GM19372 (cell line): ENCODE data around the gene PURA.

Experiments
- ATAC-seq: cut with Tn5 transposase; IDR thresholded peaks from one replicate; pipeline ENCODE4 v1.9.1; 2021; ENCODE audit warnings: mild to moderate bottlenecking, low read depth, moderate library complexity; ENCODE audit not compliant: unreplicated experiment

Gene PURA

DNA sequence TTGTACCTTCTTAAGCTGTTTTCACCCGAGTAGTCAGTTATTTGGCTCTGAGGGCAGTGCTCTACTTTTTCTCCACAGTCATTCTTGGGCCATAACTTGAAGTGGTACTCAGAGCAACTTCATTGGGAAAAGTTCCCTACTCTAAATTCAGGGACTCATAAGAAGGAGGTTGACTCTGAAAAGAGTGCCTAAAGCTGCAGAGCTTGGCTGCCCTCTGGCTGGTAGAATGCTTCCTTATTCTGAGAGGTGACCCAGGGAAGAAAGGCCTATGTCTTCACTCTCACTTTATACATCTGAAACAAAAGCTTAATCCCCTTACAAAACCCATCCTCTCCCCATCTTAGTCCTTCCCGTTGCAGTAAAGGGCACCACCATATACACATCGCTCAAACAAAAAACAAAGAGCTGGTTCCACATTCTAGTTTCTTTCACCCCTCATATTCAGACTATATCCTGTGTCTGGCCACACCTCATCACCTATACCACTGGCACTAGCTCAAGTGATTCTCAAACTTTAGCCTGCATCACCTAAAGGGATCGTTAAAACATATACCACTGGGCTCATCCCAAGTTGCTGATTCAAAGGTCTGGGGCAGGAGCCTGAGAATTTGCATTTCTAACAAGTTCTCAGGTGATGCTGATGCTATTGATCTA lies 19.7 kb downstream of the PURA start:
- ATAC-seq: no peak

GRCh38 chr5:140134277-140134935 lies 20.5 kb downstream of the PURA start:
- ATAC-seq: no peak

- no peak for ATAC-seq
These were observed 21.2 kb downstream of the PURA start for GRCh38 chr5:140135127-140135526.

GRCh38 chr5:140136624-140137023 lies 22.7 kb downstream of the PURA start:
- no peak for ATAC-seq

- no peak for ATAC-seq
These were observed 26.5 kb downstream of the PURA start for GRCh38 chr5:140140435-140140834.

DNA sequence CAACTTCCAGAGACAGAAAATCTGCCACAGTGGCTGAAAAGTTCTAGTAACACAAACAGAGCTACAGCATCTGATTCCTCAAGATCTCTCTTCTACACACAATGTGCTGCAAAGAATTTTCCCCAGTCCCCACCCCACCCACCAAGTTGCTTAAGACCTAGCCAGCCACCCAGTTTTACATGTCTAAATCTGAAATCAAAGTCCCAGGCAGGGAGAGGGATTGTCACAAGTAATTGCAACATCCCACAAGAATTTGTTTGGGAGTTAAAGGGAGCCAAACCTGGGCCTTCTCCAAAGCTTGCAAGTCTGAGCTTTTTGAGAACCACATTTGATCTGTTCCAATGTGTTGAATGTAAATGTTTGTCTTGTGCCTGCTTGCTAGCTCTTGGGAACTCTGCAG lies 27.3 kb downstream of the PURA start:
- no peak for ATAC-seq

DNA sequence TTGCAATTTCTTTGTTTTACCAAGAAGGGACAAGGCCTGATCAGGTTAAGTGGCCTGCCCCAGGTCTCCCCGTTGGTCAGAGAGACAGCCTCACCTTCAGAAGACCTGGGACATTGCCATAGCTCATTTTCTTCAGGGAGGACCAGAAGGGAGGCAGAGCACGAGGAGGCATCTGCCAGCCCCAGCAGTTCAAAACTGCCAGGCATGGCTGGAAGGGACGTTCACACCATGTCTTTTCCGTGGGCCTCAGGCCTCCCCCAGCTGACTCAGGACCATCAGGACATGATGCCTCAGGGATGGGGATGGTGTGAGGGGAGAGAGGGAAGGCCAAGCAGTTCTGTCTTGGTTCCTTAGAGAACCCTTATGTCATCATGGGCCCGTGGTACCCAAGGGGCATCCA lies 28.3 kb downstream of the PURA start:
- ATAC-seq: no peak

DNA sequence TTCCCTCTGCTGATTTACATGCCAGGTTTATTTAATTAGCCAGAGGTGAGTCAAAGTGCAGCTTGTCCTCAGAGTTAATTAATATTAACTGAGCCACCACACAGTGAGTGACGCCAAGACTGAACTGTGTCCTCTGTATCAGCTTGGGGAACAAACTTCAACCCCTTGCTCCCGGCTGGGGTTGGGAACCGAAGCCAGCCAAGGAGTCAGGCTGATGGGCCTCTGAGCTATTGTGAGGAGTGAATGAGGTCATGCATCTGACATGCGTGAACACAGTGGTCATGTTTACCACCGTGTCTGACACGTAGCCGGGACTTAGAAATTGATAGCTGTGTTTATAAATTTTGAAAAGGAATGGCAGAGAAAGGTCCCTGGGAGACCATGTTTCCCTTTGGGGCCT lies 28.9 kb downstream of the PURA start:
- no peak for ATAC-seq

GRCh38 chr5:140143521-140144258 lies 29.8 kb downstream of the PURA start:
- ATAC-seq: no peak

DNA sequence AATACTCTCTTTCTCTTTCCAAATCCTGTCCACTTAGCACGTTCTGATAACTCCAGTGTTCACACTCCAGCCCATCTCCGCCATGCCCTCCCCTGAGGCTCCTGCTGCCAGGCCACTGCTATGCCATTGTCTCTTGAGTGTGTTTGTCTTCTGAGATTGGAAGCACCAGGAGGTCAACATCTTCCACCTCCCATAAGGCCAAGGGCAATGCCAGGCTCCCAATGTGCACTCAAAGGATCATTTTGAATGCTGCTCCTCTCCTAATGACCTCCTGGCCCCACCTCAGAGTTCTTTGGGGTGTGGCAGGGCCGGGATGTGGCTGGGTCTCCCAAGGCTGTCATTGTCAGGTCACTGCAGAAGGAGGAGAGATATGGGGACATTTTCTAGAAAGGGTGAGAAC lies 31.3 kb downstream of the PURA start:
- no peak for ATAC-seq

- ATAC-seq: peak; percentile 68
These were observed 32.1 kb downstream of the PURA start for GRCh38 chr5:140145818-140146522.

DNA sequence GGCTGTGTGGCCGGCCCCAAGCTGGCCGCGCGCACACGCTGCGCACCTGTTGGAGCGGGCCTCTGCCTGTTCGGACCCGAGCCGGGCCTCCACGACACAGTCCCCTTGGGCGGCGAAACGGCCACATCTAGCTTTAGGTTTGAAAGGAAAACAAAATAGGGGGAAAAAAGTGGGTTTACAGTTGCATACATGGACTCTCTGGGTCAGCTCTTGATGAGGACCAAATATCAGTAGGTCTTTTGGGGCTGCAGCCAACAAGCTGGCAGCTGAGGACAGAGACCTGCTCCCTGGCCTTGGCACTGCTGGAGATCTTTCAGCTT lies 32.6 kb downstream of the PURA start:
- ATAC-seq: no peak

DNA sequence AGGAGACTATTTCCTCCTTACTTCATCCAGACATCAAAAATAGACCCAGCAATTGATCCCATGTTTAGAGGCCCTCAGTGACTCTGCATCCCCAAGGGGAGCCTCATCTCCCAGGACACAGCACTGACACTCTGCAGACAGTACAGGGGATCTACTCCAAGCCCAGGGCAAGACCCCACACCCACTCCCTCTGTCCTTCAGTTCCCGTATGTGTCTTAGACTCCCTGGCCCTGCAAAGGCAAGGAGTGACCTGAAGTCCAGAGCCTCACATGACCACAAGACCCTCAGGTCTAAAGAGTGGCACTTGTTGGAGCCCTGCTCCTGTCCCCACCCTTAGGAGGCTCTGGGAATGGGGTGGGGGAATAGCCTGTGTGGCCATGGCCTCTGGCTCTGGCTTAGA lies 33.6 kb downstream of the PURA start:
- ATAC-seq: no peak

- ATAC-seq: no peak
These were observed 34.6 kb downstream of the PURA start for GRCh38 chr5:140148508-140148907.

- no peak for ATAC-seq
These were observed 36.3 kb downstream of the PURA start for GRCh38 chr5:140150201-140150600.

DNA sequence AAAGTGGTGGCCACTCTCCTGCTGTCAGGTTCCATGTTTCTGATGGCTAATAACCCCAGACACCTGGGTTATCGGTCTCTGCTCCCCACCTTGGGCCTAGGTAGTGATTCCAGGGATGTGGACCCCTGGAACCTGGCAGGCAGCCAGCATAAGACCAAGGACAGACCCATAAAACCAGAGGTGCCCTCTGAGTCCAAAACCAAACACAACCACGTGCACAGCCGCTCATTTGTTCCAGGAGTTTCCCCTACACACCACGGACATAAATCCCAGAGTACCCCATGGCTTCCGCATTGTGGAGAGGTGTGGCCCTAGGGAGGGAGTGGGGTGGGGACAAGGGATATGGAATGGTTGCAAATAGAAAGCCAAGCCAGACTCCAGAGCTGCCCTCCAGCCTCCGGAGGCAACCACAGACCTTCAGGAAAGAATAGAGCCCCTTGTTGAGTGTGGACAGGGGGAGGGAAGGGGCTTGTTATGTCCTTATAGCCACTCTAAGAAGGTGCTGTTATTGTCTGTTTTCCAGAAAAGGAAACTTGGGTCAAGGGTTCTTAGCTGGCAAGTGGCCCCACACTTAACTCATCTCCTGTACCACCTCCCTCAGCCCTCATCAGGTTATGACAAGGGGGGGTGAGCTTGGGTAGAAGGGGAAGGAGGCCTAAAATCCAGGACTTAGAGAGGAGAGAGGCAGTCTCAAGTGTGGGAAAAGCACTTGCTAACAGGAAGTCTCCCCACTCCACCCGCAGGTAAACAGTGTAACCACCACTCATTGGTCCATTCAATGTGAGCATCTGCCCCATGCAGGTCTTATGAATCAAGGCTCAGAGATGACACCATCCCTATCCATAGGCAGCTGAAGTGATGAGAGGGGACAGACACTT lies 37.5 kb downstream of the PURA start:
- no peak for ATAC-seq

GRCh38 chr5:140152022-140152999 lies 38.4 kb downstream of the PURA start:
- ATAC-seq: no peak

- ATAC-seq: no peak
These were observed 39.3 kb downstream of the PURA start for GRCh38 chr5:140153255-140153654.

DNA sequence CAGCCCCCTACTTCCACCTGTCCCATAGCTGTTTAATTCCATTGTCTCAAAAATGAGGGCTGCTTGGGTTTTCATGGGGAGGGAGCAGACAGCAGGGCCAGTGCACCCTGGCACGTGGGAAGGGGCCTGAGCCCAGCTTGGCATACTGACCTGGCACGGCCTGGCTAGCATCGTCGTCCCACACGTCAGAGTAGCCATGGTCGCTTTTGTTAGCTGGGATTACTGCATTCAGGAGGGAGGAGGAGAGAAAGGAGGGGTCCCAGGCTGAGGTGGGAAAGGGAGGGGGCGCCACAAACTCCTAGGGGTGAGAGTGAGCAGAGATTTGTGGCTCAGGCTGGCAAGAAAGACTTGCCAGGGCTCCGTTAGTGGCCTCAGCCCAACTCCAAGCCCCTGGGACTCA lies 40.0 kb downstream of the PURA start:
- ATAC-seq: no peak
